HepG2 (cell line): ENCODE measurements around the gene TK1. TPM values are rescaled to one million over a fixed set of nuclear protein-coding genes. Genes with fewer than 3 reads are reported as not detected.

Experiments used
- CAMTA2 ChIP-seq: sonication (generic); formaldehyde crosslinking; IDR thresholded peaks from 2 replicates; pipeline ENCODE4 v1.4.0; 2020; ENCODE audit warnings: mild to moderate bottlenecking, missing genetic modification reagents, borderline replicate concordance
- MED8 ChIP-seq: sonication (generic); formaldehyde crosslinking; IDR thresholded peaks from 2 replicates; pipeline ENCODE4 v1.8.1; 2023; ENCODE audit warnings: mild to moderate bottlenecking, missing genetic modification reagents; ENCODE audit not compliant: insufficient replicate concordance
- NAIF1 ChIP-seq: sonication (generic); formaldehyde crosslinking; IDR thresholded peaks from 2 replicates; pipeline ENCODE4 v1.5.0; 2020; ENCODE audit warnings: mild to moderate bottlenecking, missing genetic modification reagents, borderline replicate concordance
- PAX8 ChIP-seq: sonication (generic); formaldehyde crosslinking; IDR thresholded peaks from 2 replicates; pipeline ENCODE4 v1.8.0; 2022; ENCODE audit warnings: mild to moderate bottlenecking, missing genetic modification reagents, borderline replicate concordance
- RARA ChIP-seq: IDR thresholded peaks from 2 replicates; pipeline ENCODE4 v1.6.1; 2016; ENCODE audit warnings: missing genetic modification reagents, missing compliant biosample characterization
- REPIN1 ChIP-seq: sonication (generic); formaldehyde crosslinking; IDR thresholded peaks from 2 replicates; pipeline ENCODE4 v1.8.0; 2022; ENCODE audit warnings: missing genetic modification reagents, low read depth, mild to moderate bottlenecking, borderline replicate concordance
- ZBTB1 ChIP-seq: sonication (generic); formaldehyde crosslinking; IDR thresholded peaks from 2 replicates; pipeline ENCODE4 v1.4.0; 2020; ENCODE audit warnings: missing genetic modification reagents, borderline replicate concordance
- ZNF335 ChIP-seq: sonication (generic); formaldehyde crosslinking; IDR thresholded peaks from 2 replicates; pipeline ENCODE4 v1.4.0; 2020; ENCODE audit warnings: missing genetic modification reagents
- polyA plus RNA-seq, 8 experiments: library from polyadenylated mRNA; depleted of rRNA in 3 of 8; stranded (reverse) in 7 of 8; unstranded in 1 of 8; fragments of >200 nt; fragmentation: Illumina TruSeq in 4 of 8; extraction: Trizol in 4 of 8; gene quantifications; 2 replicates each; pipeline versions ENCODE4 v1.2.1 to v1.2.3, GENCODE V29; 2011 to 2016; ENCODE audit warnings: low read depth in 4 of 8, missing spikeins in 1 of 8, mixed read lengths in 1 of 8; ENCODE audit not compliant: insufficient read depth in 1 of 8
- total RNA-seq, 5 experiments: library from RNA; depleted of rRNA; stranded (reverse); fragments of >200 nt; fragmentation: Illumina TruSeq; extraction: Trizol; gene quantifications; 2 replicates each; pipeline ENCODE4 v1.2.3, GENCODE V29; 2016; ENCODE audit warnings: low read depth in 1 of 5
- TF ChIP-seq, protein P1 (sequence below): sonication (generic); formaldehyde crosslinking; IDR thresholded peaks from 2 replicates; pipeline ENCODE4 v1.8.0; 2022; ENCODE audit warnings: missing genetic modification reagents, mild to moderate bottlenecking, inconsistent platforms, borderline replicate concordance
- TF ChIP-seq, protein P2 (sequence below): sonication (generic); formaldehyde crosslinking; IDR thresholded peaks from 2 replicates; pipeline ENCODE4 v1.9.0; 2022; ENCODE audit warnings: missing genetic modification reagents, mild to moderate bottlenecking, borderline replicate concordance
- TF ChIP-seq, protein P3 (sequence below): sonication (generic); formaldehyde crosslinking; IDR thresholded peaks from 2 replicates; pipeline ENCODE4 v1.5.0; 2020; ENCODE audit warnings: missing genetic modification reagents, mild to moderate bottlenecking, borderline replicate concordance
- TF ChIP-seq, protein P4 (sequence below): sonication (generic); formaldehyde crosslinking; IDR thresholded peaks from 2 replicates; pipeline ENCODE4 v1.5.0; 2020; ENCODE audit warnings: mild to moderate bottlenecking, missing genetic modification reagents

The TK1 gene
- total and polyA plus RNA-seq, 2 of the 13 experiments (the other 11 are each of a cell fraction or from before 2014, with no cell fraction given), result 45.0 to 96.0 TPM

DNA sequence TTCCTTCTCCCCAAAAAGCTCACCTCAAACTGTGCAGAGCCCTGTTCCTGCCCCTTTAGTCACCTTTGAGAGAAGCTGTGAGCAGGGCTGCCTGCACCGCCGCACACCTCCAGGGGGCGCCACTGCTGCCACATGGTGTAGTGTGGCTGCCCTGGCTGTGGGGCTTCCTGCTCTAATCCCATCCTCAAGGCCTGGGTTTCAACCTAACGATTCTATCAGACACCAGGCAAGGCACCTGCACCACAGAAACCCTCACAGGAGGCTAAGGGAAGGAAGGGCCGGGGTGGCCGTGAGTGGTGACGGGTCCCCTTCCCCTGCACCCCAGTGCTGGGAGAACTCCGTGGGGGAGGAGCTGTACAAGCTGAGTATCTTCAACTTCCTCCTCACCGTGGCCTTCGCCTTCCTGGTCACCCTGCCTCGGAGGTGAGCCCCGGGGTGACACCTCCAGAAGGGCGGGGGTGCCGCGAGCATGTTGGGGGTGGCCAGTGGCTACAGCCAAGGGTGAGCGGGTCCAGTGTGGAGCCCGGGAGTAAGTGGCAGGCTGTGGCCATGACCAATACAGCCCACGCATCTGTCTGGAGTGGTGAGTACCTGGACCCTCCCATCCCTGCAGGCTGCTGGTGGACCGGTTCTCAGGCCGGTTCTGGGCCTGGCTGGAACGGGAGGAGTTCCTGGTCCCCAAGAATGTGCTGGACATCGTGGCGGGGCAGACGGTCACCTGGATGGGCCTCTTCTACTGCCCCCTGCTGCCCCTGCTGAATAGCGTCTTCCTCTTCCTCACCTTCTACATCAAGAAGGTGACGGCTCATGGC is 49.3 kb downstream of the TK1 start (continued):
- peak; percentile 4; the same call in 1 of the 2 replicates for TF ChIP-seq RARA (CRISPR knock-in tag)
- TF ChIP-seq MED8, result no peak
- TF ChIP-seq CAMTA2 (CRISPR knock-in tag), result peak; percentile 80; the same call in 1 of the 2 replicates
- no peak for TF ChIP-seq PAX8 (CRISPR knock-in tag)
- TF ChIP-seq, protein P1, sequence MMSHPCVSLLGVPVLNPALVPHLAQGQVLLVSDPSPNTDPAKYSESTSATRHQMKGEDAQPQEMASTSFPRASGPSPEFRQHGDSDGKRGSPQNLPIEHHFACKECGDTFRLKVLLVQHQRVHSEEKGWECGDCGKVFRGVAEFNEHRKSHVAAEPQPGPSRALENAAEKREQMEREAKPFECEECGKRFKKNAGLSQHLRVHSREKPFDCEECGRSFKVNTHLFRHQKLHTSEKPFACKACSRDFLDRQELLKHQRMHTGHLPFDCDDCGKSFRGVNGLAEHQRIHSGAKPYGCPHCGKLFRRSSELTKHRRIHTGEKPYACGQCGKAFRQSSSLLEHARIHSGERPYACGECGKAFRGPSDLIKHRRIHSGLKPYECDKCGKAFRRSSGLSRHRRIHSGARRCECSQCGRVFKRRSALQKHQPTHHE (CRISPR knock-in tag), result no peak
- TF ChIP-seq, protein P2, sequence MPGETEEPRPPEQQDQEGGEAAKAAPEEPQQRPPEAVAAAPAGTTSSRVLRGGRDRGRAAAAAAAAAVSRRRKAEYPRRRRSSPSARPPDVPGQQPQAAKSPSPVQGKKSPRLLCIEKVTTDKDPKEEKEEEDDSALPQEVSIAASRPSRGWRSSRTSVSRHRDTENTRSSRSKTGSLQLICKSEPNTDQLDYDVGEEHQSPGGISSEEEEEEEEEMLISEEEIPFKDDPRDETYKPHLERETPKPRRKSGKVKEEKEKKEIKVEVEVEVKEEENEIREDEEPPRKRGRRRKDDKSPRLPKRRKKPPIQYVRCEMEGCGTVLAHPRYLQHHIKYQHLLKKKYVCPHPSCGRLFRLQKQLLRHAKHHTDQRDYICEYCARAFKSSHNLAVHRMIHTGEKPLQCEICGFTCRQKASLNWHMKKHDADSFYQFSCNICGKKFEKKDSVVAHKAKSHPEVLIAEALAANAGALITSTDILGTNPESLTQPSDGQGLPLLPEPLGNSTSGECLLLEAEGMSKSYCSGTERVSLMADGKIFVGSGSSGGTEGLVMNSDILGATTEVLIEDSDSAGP, result peak; percentile 81; the same call in 1 of the 2 replicates
- TF ChIP-seq NAIF1, result no peak
- peak; percentile 44; the same call in 1 of the 2 replicates for TF ChIP-seq REPIN1 (CRISPR knock-in tag)
- TF ChIP-seq, protein P3, sequence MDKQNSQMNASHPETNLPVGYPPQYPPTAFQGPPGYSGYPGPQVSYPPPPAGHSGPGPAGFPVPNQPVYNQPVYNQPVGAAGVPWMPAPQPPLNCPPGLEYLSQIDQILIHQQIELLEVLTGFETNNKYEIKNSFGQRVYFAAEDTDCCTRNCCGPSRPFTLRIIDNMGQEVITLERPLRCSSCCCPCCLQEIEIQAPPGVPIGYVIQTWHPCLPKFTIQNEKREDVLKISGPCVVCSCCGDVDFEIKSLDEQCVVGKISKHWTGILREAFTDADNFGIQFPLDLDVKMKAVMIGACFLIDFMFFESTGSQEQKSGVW, result no peak
- 0 out of 2 replicates have a peak, but pooled peaks have one; percentile 42 for TF ChIP-seq ZBTB1 (CRISPR knock-in tag)
- no peak for TF ChIP-seq ZNF335
- TF ChIP-seq, protein P4, sequence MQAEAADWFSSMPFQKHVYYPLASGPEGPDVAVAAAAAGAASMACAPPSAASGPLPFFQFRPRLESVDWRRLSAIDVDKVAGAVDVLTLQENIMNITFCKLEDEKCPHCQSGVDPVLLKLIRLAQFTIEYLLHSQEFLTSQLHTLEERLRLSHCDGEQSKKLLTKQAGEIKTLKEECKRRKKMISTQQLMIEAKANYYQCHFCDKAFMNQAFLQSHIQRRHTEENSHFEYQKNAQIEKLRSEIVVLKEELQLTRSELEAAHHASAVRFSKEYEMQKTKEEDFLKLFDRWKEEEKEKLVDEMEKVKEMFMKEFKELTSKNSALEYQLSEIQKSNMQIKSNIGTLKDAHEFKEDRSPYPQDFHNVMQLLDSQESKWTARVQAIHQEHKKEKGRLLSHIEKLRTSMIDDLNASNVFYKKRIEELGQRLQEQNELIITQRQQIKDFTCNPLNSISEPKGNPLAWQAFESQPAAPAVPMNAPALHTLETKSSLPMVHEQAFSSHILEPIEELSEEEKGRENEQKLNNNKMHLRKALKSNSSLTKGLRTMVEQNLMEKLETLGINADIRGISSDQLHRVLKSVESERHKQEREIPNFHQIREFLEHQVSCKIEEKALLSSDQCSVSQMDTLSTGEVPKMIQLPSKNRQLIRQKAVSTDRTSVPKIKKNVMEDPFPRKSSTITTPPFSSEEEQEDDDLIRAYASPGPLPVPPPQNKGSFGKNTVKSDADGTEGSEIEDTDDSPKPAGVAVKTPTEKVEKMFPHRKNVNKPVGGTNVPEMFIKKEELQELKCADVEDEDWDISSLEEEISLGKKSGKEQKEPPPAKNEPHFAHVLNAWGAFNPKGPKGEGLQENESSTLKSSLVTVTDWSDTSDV (CRISPR knock-in tag), result peak; percentile 44; the same call in 1 of the 2 replicates
